GM19239 (cell line): ENCODE data around the gene GLTP.

Experiments used
- DNase-seq: peaks from one replicate; pipeline ENCODE4 v3.0.0; 2011; ENCODE audit warnings: low spot score; ENCODE audit not compliant: insufficient read length
- FAIRE-seq: peaks from 2 replicates; lab custom pipeline; 2011; peaks lifted over from hg19 to GRCh38; lab: Jason Lieb, UNC

The GLTP gene

DNA sequence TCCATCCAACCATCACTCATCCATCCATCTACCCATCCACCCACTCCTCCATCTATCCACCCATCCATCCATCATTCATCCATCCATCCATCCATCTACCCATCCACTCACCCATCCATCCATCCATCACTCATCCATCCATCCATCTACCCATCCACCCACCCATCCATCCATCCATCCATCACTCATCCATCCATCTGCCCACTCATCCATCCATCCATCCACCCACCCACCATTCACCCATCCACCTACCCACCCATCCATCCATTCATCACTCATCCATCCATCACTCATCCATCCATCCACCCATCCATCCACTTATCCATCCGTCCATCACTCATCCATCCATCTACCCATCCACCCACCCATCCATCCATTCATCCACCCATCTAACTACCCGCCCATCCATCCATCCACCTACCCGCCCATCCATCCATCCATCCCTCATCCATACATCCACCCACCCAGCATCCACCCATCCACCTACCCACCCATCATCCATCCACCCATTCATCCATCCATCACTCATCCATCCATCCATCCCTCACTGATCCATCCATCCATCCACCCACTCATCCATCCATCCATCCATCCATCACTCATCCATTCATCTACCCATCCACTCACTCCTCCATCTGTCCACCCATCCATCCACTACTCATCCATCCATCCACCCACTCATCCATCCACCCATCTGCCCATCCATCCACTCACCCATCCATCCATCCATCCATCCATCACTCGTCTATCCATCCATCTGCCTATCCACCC is 71.3 kb downstream of the GLTP start:
- FAIRE-seq (no peak), DNase-seq (no peak)

DNA sequence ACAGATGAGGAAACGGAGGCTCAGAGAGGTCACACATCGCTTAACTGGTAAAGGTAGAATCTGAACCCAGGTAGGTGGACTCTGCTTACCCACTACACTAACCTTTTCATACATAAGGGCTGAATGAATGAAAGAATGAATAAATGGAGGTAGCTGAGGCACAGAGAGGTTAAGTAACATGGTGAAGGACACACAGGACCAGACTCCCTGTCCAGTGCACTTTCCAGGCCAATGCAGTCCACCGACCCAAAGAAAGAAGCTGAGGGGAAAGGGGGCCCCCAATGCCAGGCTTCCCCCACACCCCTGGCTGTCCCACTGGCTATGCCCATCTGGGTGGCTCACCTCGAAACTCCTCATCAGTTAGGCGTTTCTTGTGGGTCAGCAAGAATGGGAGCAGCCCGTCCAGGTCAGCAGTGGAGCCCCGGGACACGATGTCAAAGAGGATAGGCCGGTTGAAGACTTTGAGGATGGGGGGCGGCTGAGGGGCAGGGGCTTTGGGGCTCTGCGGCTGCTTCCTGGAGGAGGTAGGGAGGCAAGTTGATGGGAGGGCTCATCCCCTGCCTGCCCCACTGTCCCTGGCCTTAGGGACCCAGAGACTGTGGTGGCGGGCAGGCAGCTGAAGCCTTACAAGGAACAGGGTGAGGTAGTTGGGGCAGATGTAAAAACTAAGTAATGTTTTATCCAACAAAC is 72.2 kb downstream of the GLTP start:
- FAIRE-seq = no peak

GRCh38 chr12:109804820-109805761 is 75.2 kb downstream of the GLTP start:
- FAIRE-seq (peak; percentile 82), DNase-seq (peak; percentile 82)

More for the DNA sequence above, 72.2 kb downstream of the GLTP start:
- DNase-seq = no peak

DNA sequence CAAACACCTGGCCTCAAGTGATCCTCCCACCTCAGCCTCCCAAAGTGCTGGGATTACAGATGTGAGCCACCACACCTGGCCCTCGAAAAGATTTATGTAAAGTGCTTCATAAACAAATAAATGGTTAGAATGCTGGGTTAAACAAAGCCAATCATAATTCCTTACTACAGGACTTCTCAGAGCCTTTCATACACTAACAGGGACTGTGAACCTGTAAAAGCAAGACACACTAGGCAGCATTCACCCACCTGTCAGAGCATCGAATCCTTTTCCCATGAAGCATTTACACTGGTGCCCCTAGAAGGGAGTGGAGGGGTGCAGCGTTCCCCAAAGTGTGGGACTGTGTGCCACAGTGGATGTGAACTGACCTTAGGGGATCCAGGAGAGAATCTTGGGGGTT is 76.7 kb downstream of the GLTP start:
- no peak for DNase-seq
- no peak for FAIRE-seq

GRCh38 chr12:109802828-109803227 is 77.5 kb downstream of the GLTP start:
- no peak for FAIRE-seq
- no peak for DNase-seq
